Measurements from ENCODE around the gene ADORA1.

The ADORA1 gene

DNA sequence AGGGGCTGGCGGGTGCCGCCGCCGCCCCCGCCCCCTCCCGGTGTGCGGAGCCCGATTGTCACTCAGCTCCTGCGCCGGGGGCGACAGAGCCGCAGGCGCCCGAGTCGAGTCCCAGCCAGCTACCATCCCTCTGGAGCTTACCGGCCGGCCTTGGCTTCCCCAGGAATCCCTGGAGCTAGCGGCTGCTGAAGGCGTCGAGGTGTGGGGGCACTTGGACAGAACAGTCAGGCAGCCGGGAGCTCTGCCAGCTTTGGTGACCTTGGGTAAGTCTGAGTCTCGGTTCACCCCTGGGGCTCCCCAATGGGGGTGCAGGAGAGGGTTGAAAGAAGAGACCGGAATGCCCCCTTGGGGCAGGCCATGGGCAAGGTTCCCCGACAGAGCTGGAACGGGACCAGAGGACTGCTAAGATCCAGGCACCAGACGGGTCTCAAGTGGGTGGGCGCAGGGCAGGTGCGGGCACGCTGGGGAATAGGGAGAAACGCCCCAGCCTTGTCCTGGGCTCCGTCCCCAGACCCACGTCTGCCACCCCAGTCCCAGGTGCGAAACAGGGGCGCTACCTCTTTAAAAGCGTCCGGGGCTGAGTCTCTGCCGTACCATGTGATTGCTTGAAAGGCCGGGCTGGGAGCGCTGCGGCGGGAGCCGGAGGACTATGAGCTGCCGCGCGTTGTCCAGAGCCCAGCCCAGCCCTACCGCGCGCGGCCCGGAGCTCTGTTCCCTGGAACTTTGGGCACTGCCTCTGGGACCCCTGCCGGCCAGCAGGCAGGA is at the start of gene ADORA1:
TSS of gene ADORA1 (plus strand) at position 61 of the 765 bp plus-strand sequence. CDS start 1,116 bp downstream, outside the sequence.
- peak; percentile 60 for DNase-seq (ENCODE audit: low read depth)

DNA sequence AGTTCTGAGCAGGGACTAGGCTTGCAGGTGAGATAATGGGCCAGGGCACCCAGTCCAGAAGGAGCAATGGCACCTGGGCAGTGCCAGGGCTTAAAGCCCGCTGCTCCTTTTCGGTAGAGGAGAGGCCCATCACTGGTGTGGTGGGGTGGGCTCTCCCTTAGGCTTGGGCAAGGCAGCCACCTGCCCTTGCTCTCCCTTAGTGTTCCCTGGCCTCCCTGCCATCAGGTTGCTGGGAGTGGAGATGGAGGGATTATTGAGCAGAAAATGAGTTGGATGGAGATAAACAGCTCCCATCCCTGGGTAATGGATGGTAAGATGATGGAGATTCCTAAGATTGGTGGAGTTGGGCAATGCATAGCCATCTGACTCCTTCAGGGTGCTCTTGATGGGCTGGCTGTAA is 49.6 kb upstream of the ADORA1 start:
- no peak for DNase-seq (ENCODE audit: low read depth)

- DNase-seq (ENCODE audit: low read depth) = no peak
These were observed 49.0 kb upstream of the ADORA1 start for GRCh38 chr1:203078478-203078877.

- DNase-seq (ENCODE audit: low read depth) = no peak
These were observed 47.1 kb upstream of the ADORA1 start for GRCh38 chr1:203080456-203080855.

GRCh38 chr1:203081465-203082230 is 45.9 kb upstream of the ADORA1 start:
- no peak for DNase-seq (ENCODE audit: low read depth)

DNA sequence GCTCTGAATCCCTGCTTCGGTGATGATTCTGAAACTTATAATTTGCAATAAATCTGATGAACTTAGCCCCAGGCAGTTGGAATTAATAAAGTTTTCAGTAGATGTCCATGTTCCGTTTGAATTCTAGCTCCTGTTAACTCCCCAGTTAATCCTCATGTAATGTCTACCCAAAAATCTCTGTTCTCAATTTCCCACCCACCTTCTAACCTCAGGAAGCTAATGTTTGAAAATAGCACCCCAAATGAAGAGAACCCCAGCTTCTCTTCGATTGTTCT is 45.4 kb upstream of the ADORA1 start:
- no peak for DNase-seq (ENCODE audit: low read depth)

GRCh38 chr1:203082571-203083462 is 44.7 kb upstream of the ADORA1 start:
- no peak for DNase-seq (ENCODE audit: low read depth)

GRCh38 chr1:203083463-203083921 is 44.0 kb upstream of the ADORA1 start:
- DNase-seq (ENCODE audit: low read depth) = no peak

DNA sequence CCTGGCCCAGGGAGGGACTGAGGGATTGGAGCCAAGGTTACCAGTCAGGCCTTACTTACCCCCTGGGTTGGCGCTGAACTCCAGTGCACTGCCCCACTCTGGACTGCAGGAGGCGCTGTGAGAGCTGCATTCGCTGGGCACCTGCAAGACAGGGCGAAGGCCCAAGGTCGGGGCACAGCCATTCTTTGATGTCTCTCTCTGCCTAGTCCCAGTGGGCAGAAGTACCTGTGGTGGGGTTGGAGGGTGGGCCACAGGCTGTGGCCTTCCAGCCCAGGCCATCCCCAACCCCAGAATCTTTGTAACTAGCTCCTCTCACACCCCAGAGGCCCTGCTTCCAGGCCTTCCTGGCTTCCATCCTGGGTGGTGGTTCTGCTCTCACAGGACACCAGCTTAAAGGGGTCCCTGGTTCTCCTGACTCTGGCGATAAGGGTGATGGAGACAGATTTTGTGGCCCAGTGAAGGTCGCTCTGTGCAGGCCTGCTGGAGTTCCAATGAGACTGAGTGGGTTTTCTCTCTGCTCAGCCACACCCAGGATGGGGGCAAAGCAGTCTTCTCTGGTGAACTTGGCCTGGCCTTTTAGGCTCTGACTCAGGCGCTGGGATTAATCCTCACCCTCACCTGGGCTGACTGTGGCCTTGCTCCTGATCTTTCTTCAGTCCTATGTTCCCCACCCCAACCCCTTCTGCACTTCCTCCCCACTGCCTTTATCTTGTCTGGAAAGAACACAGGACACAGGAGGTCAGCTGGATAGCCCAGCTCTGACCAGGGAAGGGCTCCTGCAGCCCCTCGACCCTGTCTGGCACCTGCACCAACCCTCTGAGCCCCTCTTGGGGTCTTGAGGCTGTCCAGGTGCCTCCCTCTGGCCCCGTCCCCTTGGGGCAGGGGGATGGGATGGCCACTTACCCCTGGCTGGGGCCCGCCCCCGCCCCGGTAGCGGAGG is 42.7 kb upstream of the ADORA1 start:
- DNase-seq (ENCODE audit: low read depth) = no peak

DNA sequence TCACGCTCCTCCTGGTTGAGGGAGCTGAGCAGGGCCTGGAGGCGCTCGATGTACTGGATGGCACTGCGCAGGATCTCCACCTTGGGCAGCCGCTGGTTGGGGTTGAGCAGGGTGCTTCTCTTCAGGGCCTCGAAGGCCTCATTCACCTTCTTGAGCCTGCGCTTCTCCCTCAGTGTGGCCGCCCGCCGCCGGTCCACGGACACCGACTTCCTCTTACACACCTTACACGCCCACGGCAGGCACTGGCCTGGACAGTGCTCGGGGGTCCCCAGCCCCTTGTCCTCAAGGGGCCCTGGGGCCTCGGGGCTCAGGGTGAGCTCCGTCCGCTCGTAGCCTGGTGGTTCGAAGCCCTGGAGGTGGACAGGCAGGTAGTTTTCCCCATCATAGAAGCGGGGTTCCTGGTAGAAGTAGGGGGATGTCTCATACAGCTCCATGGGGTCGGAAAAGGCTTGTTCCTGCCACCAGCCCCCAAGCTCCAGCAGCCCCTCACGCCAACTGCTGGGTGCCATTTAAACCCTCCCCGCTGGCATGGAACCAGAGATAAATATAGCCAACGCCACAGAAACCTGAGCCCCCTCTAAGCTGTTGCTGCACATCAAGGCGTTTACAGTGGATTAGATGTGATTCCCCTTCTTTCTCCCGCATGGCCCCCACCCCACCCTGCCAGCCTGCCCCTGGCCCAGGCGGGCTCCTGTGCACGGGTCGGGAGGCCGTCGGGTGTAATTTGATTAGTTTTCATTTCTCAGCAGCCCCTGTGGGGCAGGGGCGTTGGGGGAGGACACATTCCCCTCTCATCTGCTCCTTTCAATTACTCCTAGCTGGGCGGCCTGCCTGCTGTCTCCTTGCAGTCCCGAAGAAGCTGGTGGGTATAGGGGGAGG is 41.8 kb upstream of the ADORA1 start, which contains the start of gene MYOG:
TSS of gene MYOG (minus strand) at position 485 of the 879 bp plus-strand sequence. CDS start at position 434, 51 bp downstream.
- DNase-seq (ENCODE audit: low read depth) = no peak

DNA sequence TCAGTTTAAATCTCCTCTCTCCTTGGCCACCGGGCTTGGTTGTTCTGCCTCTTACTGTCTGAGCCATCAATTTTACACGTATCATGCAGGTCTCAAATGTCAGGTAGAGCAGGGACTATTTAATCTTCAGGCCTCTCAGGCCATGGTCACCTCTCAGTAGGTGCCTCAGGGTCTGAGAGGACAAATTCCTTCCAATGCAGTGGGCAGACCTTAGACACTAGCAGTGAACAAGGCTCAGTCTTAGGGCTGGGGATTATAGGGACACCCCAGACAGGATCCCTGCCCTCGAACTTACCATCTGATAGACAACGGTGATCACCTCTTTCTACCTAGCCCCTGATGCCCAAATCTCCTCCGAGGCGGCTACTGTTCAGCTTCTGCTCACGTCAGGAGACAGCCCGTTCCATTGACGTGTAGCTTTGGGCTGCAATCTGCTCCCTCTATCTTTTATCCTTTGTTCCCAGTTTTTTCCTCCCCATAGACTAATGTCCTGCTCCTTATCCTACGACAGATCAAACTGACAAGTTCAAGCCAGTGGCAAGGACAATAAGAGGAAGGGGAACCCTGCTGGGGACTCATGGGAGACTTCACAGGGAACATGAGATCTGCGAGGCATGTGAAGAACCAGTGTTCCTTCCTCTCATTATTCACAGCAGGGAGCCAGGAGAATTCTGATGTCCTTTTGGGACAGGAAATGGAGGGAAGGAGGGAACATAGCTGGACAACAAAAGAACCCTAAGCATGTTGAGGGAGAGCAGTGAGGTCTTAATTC is 40.3 kb upstream of the ADORA1 start:
- no peak for DNase-seq (ENCODE audit: low read depth)

DNA sequence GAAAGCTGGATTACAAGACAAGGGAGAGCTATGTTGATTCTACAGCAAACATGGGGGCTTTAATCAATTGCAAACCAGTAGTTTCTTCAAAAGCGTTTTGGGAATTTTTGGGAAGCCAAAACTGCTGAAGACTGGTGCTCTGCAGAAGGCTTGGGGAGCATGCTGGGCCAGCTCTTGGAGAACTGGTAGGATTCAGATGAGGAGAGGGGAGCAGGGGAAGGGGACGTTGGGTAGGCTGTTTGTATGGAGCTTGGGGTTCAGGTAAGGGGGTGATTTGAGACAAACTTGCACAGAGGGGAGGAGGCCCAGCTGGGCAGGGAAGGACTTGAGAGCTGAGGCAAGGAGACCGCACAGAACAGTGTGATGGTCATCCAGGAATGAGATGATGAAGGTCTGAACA is 39.1 kb upstream of the ADORA1 start:
- no peak for DNase-seq (ENCODE audit: low read depth)

GRCh38 chr1:203089001-203089650 is 38.4 kb upstream of the ADORA1 start:
- no peak for DNase-seq (ENCODE audit: low read depth)

GRCh38 chr1:203089651-203090045 is 37.9 kb upstream of the ADORA1 start:
- DNase-seq (ENCODE audit: low read depth) = no peak

- DNase-seq (ENCODE audit: low read depth) = no peak
These were observed 36.9 kb upstream of the ADORA1 start for GRCh38 chr1:203090421-203091198.

DNA sequence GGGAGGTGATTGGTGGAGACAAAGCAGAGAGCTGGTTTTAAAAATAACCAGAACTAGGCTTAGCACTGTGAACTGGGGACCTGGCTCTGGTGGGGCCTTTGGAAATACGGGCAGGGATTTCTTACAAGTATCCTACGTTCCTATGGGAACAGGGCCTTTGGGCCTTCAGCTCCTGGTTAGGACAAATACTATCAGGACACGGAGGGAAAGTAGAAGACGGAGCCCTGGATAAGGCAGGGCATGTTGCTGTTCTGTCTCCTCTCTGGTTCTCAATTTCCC is 36.4 kb upstream of the ADORA1 start:
- DNase-seq (ENCODE audit: low read depth) = no peak

- no peak for DNase-seq (ENCODE audit: low read depth)
These were observed 35.7 kb upstream of the ADORA1 start for GRCh38 chr1:203091761-203092330.
